Measurements from ENCODE around the gene HNRNPA1L2.
A peak's percentile ranks its signal among the peaks of the same experiment; 100 is the strongest.
"Not testable (repeated sequence)": the region's sequence is repeated elsewhere in the genome, so short reads cannot be mapped to it uniquely, and the experiment has no call there.

Gene HNRNPA1L2

GRCh38 chr13:52646967-52647366 is 4.7 kb downstream of the HNRNPA1L2 start:
- DNase-seq (ENCODE audit: low read depth in 2 of 2), result no peak

- DNase-seq (ENCODE audit: low read depth in 2 of 2), result no peak
Observed at GRCh38 chr13:52650731-52651130, 8.5 kb downstream of the HNRNPA1L2 start.

GRCh38 chr13:52651897-52652195 is 9.6 kb downstream of the HNRNPA1L2 start:
- DNase-seq (ENCODE audit: low read depth in 2 of 2), result no peak

- DNase-seq (ENCODE audit: low read depth in 2 of 2), result peak; percentile 94 to 95
Observed at GRCh38 chr13:52652196-52652979, 10.2 kb downstream of the HNRNPA1L2 start, which contains the start of gene SUGT1. Gene SUGT1 (plus strand): TSS chr13:52652836. CDS start chr13:52652921, 85 bp downstream.

- no peak for DNase-seq (ENCODE audit: low read depth in 2 of 2)
Observed at GRCh38 chr13:52652980-52653303, 10.7 kb downstream of the HNRNPA1L2 start.

- no peak for DNase-seq (ENCODE audit: low read depth in 2 of 2)
Observed at GRCh38 chr13:52659340-52659739, 17.1 kb downstream of the HNRNPA1L2 start.

GRCh38 chr13:52664272-52664671 is 22.0 kb downstream of the HNRNPA1L2 start:
- DNase-seq (ENCODE audit: low read depth in 2 of 2), result no peak

GRCh38 chr13:52665325-52665724 is 23.1 kb downstream of the HNRNPA1L2 start:
- DNase-seq (ENCODE audit: low read depth in 2 of 2), result no peak

- DNase-seq (ENCODE audit: low read depth in 2 of 2), result no peak
Observed at GRCh38 chr13:52669677-52670076, 27.4 kb downstream of the HNRNPA1L2 start.

- DNase-seq (ENCODE audit: low read depth in 2 of 2), result no peak
Observed at GRCh38 chr13:52670726-52671125, 28.5 kb downstream of the HNRNPA1L2 start.

GRCh38 chr13:52673465-52673864 is 31.2 kb downstream of the HNRNPA1L2 start:
- no peak for DNase-seq (ENCODE audit: low read depth in 2 of 2)

GRCh38 chr13:52677823-52678222 is 35.6 kb downstream of the HNRNPA1L2 start:
- DNase-seq (ENCODE audit: low read depth in 2 of 2), result no peak

- not testable (repeated sequence) for DNase-seq (ENCODE audit: low read depth in 2 of 2)
Observed at GRCh38 chr13:52685806-52686205, 43.6 kb downstream of the HNRNPA1L2 start.

- no peak for DNase-seq (ENCODE audit: low read depth in 2 of 2)
Observed at GRCh38 chr13:52686376-52686775, 44.1 kb downstream of the HNRNPA1L2 start.

Data from stimulated activated CD8-positive, alpha-beta memory T cell treated with anti-CD3 and anti-CD28 coated beads, Interleukin-15, amount 100 ng/mL, for 48 hours (primary cell).